ENCODE measurements around the gene ADAMTS18.

ADAMTS18 gene

GRCh38 chr16:77394699-77395098 is 40.1 kb downstream of the ADAMTS18 start:
- H3K36me3 ChIP-seq (ENCODE audit: control insufficient read depth, insufficient read depth, low read length), result no peaks in the 10 kb centered on the region
- H3K4me1 ChIP-seq (ENCODE audit: control insufficient read depth, insufficient read depth, low read length), result peaks cover 11% of the 10 kb centered on the region
- no peak overlapping the region for H3K27ac ChIP-seq (ENCODE audit: low read depth, low read length)
- no peak overlapping the region for H3K4me3 ChIP-seq (ENCODE audit: low read depth, low read length)
- no peaks in the 10 kb centered on the region for H3K27me3 ChIP-seq (ENCODE audit: control insufficient read depth, insufficient read depth, low read length)
- H3K9me3 ChIP-seq (ENCODE audit: control insufficient read depth, insufficient read depth, low read length), result no peaks in the 10 kb centered on the region
- H3K9ac ChIP-seq (ENCODE audit: low read depth, low read length), result no peak overlapping the region

GRCh38 chr16:77393955-77394354 is 40.9 kb downstream of the ADAMTS18 start:
- no peak overlapping the region for H3K27ac ChIP-seq (ENCODE audit: low read depth, low read length)
- no peaks in the 10 kb centered on the region for H3K27me3 ChIP-seq (ENCODE audit: control insufficient read depth, insufficient read depth, low read length)
- H3K36me3 ChIP-seq (ENCODE audit: control insufficient read depth, insufficient read depth, low read length), result no peaks in the 10 kb centered on the region
- H3K4me1 ChIP-seq (ENCODE audit: control insufficient read depth, insufficient read depth, low read length), result peaks cover 11% of the 10 kb centered on the region
- H3K9ac ChIP-seq (ENCODE audit: low read depth, low read length), result no peak overlapping the region
- H3K4me3 ChIP-seq (ENCODE audit: low read depth, low read length), result no peak overlapping the region
- H3K9me3 ChIP-seq (ENCODE audit: control insufficient read depth, insufficient read depth, low read length), result no peaks in the 10 kb centered on the region

- Histone ChIP-seq H3K4me3 (ENCODE audit: low read depth, low read length) (no peak overlapping the region), H3K9ac (ENCODE audit: low read depth, low read length) (no peak overlapping the region), H3K4me1 (ENCODE audit: control insufficient read depth, insufficient read depth, low read length) (peaks cover 18% of the 10 kb centered on the region), H3K36me3 (ENCODE audit: control insufficient read depth, insufficient read depth, low read length) (no peaks in the 10 kb centered on the region), H3K27me3 (ENCODE audit: control insufficient read depth, insufficient read depth, low read length) (no peaks in the 10 kb centered on the region), H3K9me3 (ENCODE audit: control insufficient read depth, insufficient read depth, low read length) (no peaks in the 10 kb centered on the region), H3K27ac (ENCODE audit: low read depth, low read length) (no peak overlapping the region)
Measured at GRCh38 chr16:77387815-77388209, 47.0 kb downstream of the ADAMTS18 start.

- Histone ChIP-seq H3K36me3 (ENCODE audit: control insufficient read depth, insufficient read depth, low read length) (no peaks in the 10 kb centered on the region), H3K9me3 (ENCODE audit: control insufficient read depth, insufficient read depth, low read length) (no peaks in the 10 kb centered on the region), H3K4me1 (ENCODE audit: control insufficient read depth, insufficient read depth, low read length) (peaks cover 18% of the 10 kb centered on the region), H3K4me3 (ENCODE audit: low read depth, low read length) (no peak overlapping the region), H3K27ac (ENCODE audit: low read depth, low read length) (no peak overlapping the region), H3K9ac (ENCODE audit: low read depth, low read length) (no peak overlapping the region), H3K27me3 (ENCODE audit: control insufficient read depth, insufficient read depth, low read length) (no peaks in the 10 kb centered on the region)
Measured at GRCh38 chr16:77386831-77387814, 47.7 kb downstream of the ADAMTS18 start.

GRCh38 chr16:77385481-77385880 is 49.4 kb downstream of the ADAMTS18 start:
- Histone ChIP-seq H3K36me3 (ENCODE audit: control insufficient read depth, insufficient read depth, low read length) (no peaks in the 10 kb centered on the region), H3K27ac (ENCODE audit: low read depth, low read length) (no peak overlapping the region), H3K27me3 (ENCODE audit: control insufficient read depth, insufficient read depth, low read length) (no peaks in the 10 kb centered on the region), H3K9me3 (ENCODE audit: control insufficient read depth, insufficient read depth, low read length) (no peaks in the 10 kb centered on the region), H3K4me3 (ENCODE audit: low read depth, low read length) (no peak overlapping the region), H3K4me1 (ENCODE audit: control insufficient read depth, insufficient read depth, low read length) (peaks cover 13% of the 10 kb centered on the region), H3K9ac (ENCODE audit: low read depth, low read length) (no peak overlapping the region)

- Histone ChIP-seq H3K27me3 (ENCODE audit: control insufficient read depth, insufficient read depth, low read length) (no peaks in the 10 kb centered on the region), H3K4me1 (ENCODE audit: control insufficient read depth, insufficient read depth, low read length) (peaks cover 13% of the 10 kb centered on the region), H3K36me3 (ENCODE audit: control insufficient read depth, insufficient read depth, low read length) (no peaks in the 10 kb centered on the region), H3K9ac (ENCODE audit: low read depth, low read length) (no peak overlapping the region), H3K9me3 (ENCODE audit: control insufficient read depth, insufficient read depth, low read length) (no peaks in the 10 kb centered on the region), H3K4me3 (ENCODE audit: low read depth, low read length) (no peak overlapping the region), H3K27ac (ENCODE audit: low read depth, low read length) (no peak overlapping the region)
Measured at GRCh38 chr16:77383606-77384187, 51.1 kb downstream of the ADAMTS18 start.

- H3K9ac ChIP-seq (ENCODE audit: low read depth, low read length), result no peak overlapping the region
- H3K27me3 ChIP-seq (ENCODE audit: control insufficient read depth, insufficient read depth, low read length), result no peaks in the 10 kb centered on the region
- H3K4me3 ChIP-seq (ENCODE audit: low read depth, low read length), result no peak overlapping the region
Measured at GRCh38 chr16:77376358-77376757, 58.5 kb downstream of the ADAMTS18 start.

GRCh38 chr16:77375396-77375795 is 59.4 kb downstream of the ADAMTS18 start:
- Histone ChIP-seq H3K9ac (ENCODE audit: low read depth, low read length) (no peak overlapping the region), H3K9me3 (ENCODE audit: control insufficient read depth, insufficient read depth, low read length) (no peaks in the 10 kb centered on the region), H3K36me3 (ENCODE audit: control insufficient read depth, insufficient read depth, low read length) (no peaks in the 10 kb centered on the region), H3K27me3 (ENCODE audit: control insufficient read depth, insufficient read depth, low read length) (no peaks in the 10 kb centered on the region), H3K27ac (ENCODE audit: low read depth, low read length) (no peak overlapping the region), H3K4me1 (ENCODE audit: control insufficient read depth, insufficient read depth, low read length) (peaks cover 14% of the 10 kb centered on the region), H3K4me3 (ENCODE audit: low read depth, low read length) (no peak overlapping the region)

More at GRCh38 chr16:77376358-77376757, 58.5 kb downstream of the ADAMTS18 start:
- Histone ChIP-seq H3K36me3 (ENCODE audit: control insufficient read depth, insufficient read depth, low read length) (no peaks in the 10 kb centered on the region), H3K27ac (ENCODE audit: low read depth, low read length) (no peak overlapping the region), H3K4me1 (ENCODE audit: control insufficient read depth, insufficient read depth, low read length) (peaks cover 14% of the 10 kb centered on the region), H3K9me3 (ENCODE audit: control insufficient read depth, insufficient read depth, low read length) (no peaks in the 10 kb centered on the region)

GRCh38 chr16:77374384-77374783 is 60.5 kb downstream of the ADAMTS18 start:
- Histone ChIP-seq H3K27ac (ENCODE audit: low read depth, low read length) (no peak overlapping the region), H3K4me1 (ENCODE audit: control insufficient read depth, insufficient read depth, low read length) (peaks cover 14% of the 10 kb centered on the region), H3K4me3 (ENCODE audit: low read depth, low read length) (0 out of 2 replicates have a peak overlapping the region, but pooled peaks have one; percentile 20), H3K27me3 (ENCODE audit: control insufficient read depth, insufficient read depth, low read length) (no peaks in the 10 kb centered on the region), H3K9me3 (ENCODE audit: control insufficient read depth, insufficient read depth, low read length) (no peaks in the 10 kb centered on the region), H3K9ac (ENCODE audit: low read depth, low read length) (no peak overlapping the region), H3K36me3 (ENCODE audit: control insufficient read depth, insufficient read depth, low read length) (no peaks in the 10 kb centered on the region)

- H3K27me3 ChIP-seq (ENCODE audit: control insufficient read depth, insufficient read depth, low read length), result no peaks in the 10 kb centered on the region
- H3K36me3 ChIP-seq (ENCODE audit: control insufficient read depth, insufficient read depth, low read length), result no peaks in the 10 kb centered on the region
- no peaks in the 10 kb centered on the region for H3K9me3 ChIP-seq (ENCODE audit: control insufficient read depth, insufficient read depth, low read length)
- no peak overlapping the region for H3K27ac ChIP-seq (ENCODE audit: low read depth, low read length)
- no peak overlapping the region for H3K4me3 ChIP-seq (ENCODE audit: low read depth, low read length)
- no peak overlapping the region for H3K9ac ChIP-seq (ENCODE audit: low read depth, low read length)
- peaks cover 14% of the 10 kb centered on the region for H3K4me1 ChIP-seq (ENCODE audit: control insufficient read depth, insufficient read depth, low read length)
Measured at GRCh38 chr16:77373726-77374125, 61.1 kb downstream of the ADAMTS18 start.

GRCh38 chr16:77364770-77365169 is 70.1 kb downstream of the ADAMTS18 start:
- Histone ChIP-seq H3K36me3 (ENCODE audit: control insufficient read depth, insufficient read depth, low read length) (no peaks in the 10 kb centered on the region), H3K27me3 (ENCODE audit: control insufficient read depth, insufficient read depth, low read length) (no peaks in the 10 kb centered on the region), H3K4me1 (ENCODE audit: control insufficient read depth, insufficient read depth, low read length) (peaks cover 5% of the 10 kb centered on the region), H3K4me3 (ENCODE audit: low read depth, low read length) (no peak overlapping the region), H3K9me3 (ENCODE audit: control insufficient read depth, insufficient read depth, low read length) (no peaks in the 10 kb centered on the region), H3K9ac (ENCODE audit: low read depth, low read length) (no peak overlapping the region), H3K27ac (ENCODE audit: low read depth, low read length) (no peak overlapping the region)

Data from HUES48 (cell line).